GM12891 (cell line): ENCODE results near the gene CFAP70.

Experiments
- DNase-seq: peaks from one replicate; pipeline ENCODE4 v3.0.0; 2011; ENCODE audit warnings: low spot score; ENCODE audit not compliant: insufficient read length
- FAIRE-seq: peaks from 2 replicates; lab custom pipeline; 2011; peaks lifted over from hg19 to GRCh38; lab: Jason Lieb, UNC
- PAX5 ChIP-seq: IDR thresholded peaks from 2 replicates; pipeline ENCODE4 v1.6.1; 2011; ENCODE audit warnings: low read length, moderate library complexity, mild to moderate bottlenecking; ENCODE audit not compliant: insufficient read depth, severe bottlenecking
- POLR2A ChIP-seq: IDR thresholded peaks from 2 replicates; pipeline ENCODE4 v1.6.1; 2011; ENCODE audit warnings: low read depth, low read length, control low read depth
- POLR2AphosphoS5 ChIP-seq: IDR thresholded peaks from 2 replicates; pipeline ENCODE4 v1.6.1; 2011; ENCODE audit warnings: low read depth, low read length, control low read depth
- POU2F2 ChIP-seq: IDR thresholded peaks from 2 replicates; pipeline ENCODE4 v1.6.1; 2011; ENCODE audit warnings: low read depth, mild to moderate bottlenecking, control low read depth, low read length, moderate library complexity
- SPI1 ChIP-seq: IDR thresholded peaks from 2 replicates; pipeline ENCODE4 v1.6.1; 2011; ENCODE audit warnings: low read depth, low read length, control low read depth
- TAF1 ChIP-seq: IDR thresholded peaks from 2 replicates; pipeline ENCODE4 v1.6.1; 2011; ENCODE audit warnings: low read depth, low read length, control low read depth

Gene CFAP70

DNA sequence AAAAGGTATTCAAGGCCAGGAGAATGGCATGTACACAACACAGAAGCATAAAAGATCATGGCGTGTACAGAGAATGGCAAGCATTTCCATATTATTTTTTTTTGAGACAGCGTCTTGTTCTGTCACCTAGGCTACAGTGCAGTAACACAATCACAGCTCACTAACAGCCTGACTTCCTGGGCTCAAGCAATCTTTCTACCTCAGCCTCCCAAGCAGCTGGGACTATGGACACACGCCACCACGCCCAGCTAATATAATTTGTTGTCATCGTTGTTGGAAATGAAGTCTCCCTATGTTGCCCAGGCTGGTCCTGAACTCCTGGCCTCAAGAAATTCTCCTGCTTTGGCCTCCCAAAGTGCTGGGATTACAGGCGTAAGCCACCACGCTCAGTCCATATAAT, 27.9 kb upstream of the CFAP70 start:
- FAIRE-seq = no peak

DNA sequence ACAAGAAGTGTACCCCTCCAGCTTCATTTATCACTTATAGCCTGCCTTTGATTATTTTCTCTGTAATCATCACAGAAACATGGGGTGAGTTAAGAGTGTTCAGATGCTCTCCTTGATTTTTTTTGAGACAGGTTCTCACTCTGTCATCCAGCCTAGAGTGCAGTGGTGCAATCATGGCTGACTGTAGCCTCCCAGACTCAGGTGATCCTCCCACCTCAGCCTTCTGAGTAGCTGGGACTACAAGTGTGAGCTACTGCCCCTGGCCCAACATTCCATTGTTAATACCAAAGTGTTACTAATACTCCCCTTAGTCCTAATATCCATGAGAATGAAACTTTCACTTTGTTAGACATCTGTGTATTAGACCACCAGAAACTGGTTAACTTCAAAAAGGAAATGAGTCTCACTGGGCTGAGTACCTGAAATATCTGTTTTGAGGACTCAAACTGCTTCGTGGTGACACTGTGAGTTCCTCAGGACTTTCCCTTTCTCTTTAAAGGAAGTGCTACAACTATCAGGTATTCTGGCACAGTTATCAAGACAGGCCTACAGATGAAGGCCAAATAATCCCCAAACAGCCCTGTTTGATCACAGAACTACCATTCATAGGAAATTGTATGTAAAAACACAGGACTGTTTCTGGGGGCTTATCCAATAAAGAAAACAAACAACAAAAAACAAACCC, 20.5 kb upstream of the CFAP70 start:
- TF ChIP-seq POU2F2 (no peak), SPI1 (peak; percentile 74), POLR2A (no peak), TAF1 (no peak)
- no peak for DNase-seq
- peak; percentile 26 for FAIRE-seq

More for the DNA sequence above, 27.9 kb upstream of the CFAP70 start:
- TF ChIP-seq POU2F2 = no peak
- no peak for TF ChIP-seq PAX5
- TF ChIP-seq SPI1 = no peak
- no peak for TF ChIP-seq POLR2A
- TF ChIP-seq TAF1 = no peak
- no peak for TF ChIP-seq POLR2AphosphoS5
- no peak for DNase-seq

DNA sequence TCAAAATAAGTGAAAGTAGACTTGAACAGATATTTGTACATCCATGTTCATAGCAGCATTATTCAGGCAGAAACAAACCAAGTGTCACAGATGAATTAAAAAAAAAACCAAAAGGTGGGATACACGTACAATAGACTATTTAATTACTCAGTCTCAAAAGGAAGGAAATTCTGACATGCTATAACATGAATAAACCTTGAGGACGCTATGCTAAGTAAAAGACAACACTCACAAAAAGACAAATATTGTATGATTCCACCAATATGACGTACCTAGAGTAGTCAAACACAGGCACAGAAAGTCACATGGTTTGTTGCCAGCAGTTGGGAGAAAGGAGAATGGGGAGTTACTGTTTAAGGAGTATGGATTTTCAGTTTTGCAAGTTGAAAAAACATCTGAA, 18.0 kb upstream of the CFAP70 start:
- DNase-seq (no peak), FAIRE-seq (no peak)
- TF ChIP-seq POLR2A = no peak
- no peak for TF ChIP-seq POU2F2

DNA sequence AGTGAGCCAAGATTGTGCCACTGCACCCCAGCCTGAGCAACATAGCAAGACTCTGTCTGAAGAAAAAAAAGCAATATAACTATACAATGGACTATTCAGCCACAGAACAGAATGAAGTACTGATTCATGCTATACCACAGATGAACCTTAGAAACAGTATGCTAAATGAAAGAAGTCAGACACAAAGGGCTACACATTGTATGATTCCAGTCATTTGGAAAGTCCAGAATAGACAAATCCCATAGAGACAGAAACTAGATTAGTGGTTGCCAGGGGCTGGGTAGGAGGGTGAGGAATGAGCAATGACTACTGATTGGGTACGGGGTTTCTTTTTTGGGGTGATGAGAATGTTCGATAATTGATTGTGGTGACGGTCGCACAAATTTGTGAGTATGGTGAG, 9.6 kb upstream of the CFAP70 start:
- FAIRE-seq (no peak), DNase-seq (no peak)
- TF ChIP-seq POU2F2 (no peak), TAF1 (no peak), PAX5 (no peak), SPI1 (no peak), POLR2AphosphoS5 (no peak), POLR2A (no peak)

DNA sequence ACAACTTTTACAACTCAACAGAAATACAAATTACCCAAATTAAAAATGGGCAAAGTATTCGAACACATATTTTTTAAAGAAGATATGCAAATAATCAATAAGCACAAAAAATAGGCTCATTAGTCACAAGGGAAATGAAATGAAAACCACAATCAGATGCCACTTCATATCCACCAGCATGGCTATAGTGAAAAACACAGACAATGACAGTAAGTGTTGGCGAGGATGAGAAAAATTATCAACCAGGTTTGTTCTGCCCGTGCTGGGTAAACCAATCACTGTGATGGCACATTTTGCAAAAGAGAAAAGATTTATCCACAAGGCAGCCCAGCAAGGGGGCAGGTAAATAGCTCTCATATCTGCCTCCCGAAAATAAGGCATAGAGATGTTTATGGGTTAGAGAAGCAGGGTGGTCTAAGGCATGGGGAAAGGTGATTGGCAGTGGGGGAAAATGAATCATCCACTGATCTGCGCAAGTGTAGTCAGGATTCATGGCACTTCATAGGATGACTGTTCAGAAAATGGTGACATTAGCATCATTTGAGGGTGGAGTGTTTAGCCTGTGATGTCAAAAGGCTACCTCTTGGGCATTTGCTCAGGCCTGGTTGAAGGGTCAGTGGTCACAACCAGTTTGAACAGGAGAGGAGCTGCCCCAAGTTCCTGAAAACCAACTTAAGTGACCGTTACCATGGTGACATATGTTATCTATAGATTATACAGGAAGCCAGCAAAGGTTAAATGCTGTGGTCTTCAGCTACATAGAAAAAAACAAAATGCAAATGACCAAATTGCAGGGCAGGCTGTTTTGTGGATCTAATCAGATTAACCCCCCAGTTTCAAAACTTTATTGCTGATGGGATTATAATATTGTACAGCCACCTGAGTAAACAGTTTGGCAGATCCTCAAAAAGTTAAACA, 8.0 kb upstream of the CFAP70 start:
- FAIRE-seq (peak; percentile 40), DNase-seq (no peak)
- TF ChIP-seq POLR2AphosphoS5 = no peak
- TF ChIP-seq POU2F2 = no peak
- no peak for TF ChIP-seq SPI1
- TF ChIP-seq TAF1 = no peak
- TF ChIP-seq PAX5 = no peak
- no peak for TF ChIP-seq POLR2A

DNA sequence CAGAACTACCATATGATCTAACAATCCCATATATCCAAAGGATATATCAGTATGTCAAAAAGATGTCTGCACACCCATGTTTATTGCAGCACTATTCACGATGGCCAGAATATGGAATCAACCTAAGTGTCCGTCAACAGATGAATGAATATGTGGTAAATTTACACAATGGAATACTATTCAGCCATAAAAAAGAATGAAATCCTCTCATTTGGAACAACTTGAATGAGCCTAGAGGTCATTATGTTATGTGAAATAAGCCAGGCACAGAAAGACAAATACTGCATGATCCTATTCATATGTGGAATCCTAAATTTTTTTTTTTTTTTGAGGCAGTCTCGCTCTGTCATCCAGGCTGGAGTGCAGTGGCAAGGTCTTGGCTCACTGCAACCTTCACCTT, 6.3 kb upstream of the CFAP70 start:
- FAIRE-seq (no peak), DNase-seq (no peak)
- TF ChIP-seq TAF1 (no peak), POLR2AphosphoS5 (no peak), SPI1 (no peak)

DNA sequence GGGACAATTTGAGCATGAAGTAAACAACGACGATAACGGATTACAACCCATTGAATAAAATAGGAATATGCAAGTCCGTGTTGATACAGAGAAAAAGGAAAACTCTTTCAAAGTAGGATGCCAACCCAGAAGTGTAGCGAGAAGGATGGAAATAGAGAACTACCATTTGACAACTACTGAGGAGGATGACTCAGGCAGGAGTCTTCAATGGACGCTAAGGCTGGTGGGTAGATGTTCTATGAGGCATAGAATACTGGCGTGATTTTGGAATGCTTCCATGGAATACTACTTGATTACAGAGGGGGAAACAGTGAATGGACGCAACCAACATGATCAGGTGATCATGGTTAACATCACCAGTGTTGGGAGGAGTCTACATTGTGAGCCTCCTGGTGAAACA, 828 bp upstream of the CFAP70 start:
- TF ChIP-seq SPI1 (no peak), TAF1 (no peak)
- DNase-seq (no peak), FAIRE-seq (no peak)

DNA sequence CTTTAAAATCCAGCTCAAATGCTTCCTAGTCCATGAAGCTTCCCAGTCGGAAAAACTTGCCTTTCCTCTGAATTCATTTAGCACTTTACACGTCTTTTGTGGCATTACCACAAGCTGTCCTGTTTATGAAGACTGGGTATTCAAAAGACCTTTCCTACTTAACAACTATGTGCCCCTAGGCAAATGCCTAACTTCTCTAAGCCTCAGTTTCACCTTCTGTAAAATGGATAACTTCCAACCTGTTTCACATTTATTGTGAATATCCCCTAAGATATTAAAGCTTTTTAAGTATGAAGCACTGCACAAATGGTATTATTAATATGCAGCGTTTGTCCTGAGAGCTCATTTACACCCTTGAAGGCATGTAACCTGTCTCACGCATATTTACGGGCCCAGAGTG, 843 bp downstream of the CFAP70 start:
- no peak for FAIRE-seq
- TF ChIP-seq POU2F2 (no peak), TAF1 (no peak), SPI1 (no peak)
- DNase-seq = no peak

DNA sequence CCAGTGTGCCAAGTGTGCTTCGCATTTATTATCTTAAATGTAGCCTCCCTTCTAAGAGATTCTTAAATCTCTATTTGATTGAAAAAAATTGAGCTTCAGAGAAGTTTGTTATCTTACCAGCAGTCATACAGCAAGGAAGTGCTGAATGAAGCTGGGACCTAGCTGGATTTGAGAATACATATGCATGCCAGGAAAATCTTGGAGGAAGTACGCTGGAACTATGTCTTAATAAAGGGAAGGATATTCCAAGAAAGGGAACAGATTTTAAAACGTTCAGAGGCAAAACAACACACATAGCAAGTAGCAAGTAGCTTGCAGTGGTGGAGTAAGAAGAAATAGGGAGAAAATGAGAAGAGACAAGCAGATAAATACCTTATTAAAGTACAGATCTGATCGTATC, 1.5 kb downstream of the CFAP70 start:
- DNase-seq (no peak), FAIRE-seq (no peak)
- TF ChIP-seq POU2F2 = no peak
- no peak for TF ChIP-seq TAF1
- TF ChIP-seq PAX5 = no peak
- TF ChIP-seq POLR2A = no peak
- no peak for TF ChIP-seq SPI1
- TF ChIP-seq POLR2AphosphoS5 = no peak

DNA sequence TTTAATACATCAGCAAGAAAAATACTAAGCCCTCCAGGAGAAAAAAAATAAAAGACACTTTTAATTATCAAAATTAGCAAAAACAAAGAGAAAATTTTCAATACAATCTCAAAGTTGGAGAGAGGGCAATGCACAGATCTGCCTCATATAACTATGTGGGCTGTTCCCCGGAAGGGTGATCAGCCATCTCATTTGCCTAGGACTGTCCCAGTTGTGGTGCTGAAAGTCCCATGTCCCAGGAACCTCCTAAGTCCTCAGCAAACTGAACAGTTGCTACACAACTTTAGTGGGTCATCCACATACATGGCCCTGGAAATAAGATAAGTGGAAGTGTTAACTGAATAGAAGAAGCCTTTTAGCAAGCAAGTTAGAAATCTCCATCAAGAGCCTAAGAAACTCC, 14.4 kb downstream of the CFAP70 start:
- TF ChIP-seq SPI1 (no peak), POU2F2 (no peak), PAX5 (no peak), POLR2AphosphoS5 (no peak), POLR2A (no peak), TAF1 (no peak)
- DNase-seq (no peak), FAIRE-seq (no peak)
